Psoas muscle (tissue), 8 donors: ENCODE measurements around the gene ADAMTS5. TPM values are rescaled to one million over a fixed set of nuclear protein-coding genes. Genes with fewer than 3 reads are reported as not detected.

ENCODE experiments used
- ATAC-seq, 4 donors: fragments of 200-7000 bp; cut with Tn5 transposase; one replicate each; pipeline ENCODE4 v1.9.1; 2020; ENCODE audit warnings: moderate library complexity in 3 of 4, mild to moderate bottlenecking in 2 of 4
- DNase-seq, 2 donors: peaks; one replicate each; pipeline ENCODE4 v3.0.0-alpha.2; 2020
- H3K27ac ChIP-seq: fragments of 200-600 bp; one replicate; pipeline ENCODE4 v1.8.0; 2022
- H3K27me3 ChIP-seq, 3 donors: fragments of 200-600 bp in 1 of 3; one replicate each; pipeline versions ENCODE4 v1.6.1 to v1.8.0; 2013 to 2022; ENCODE audit warnings: low read length in 2 of 3, mild to moderate bottlenecking in 2 of 3, moderate library complexity in 1 of 3; ENCODE audit not compliant: insufficient read depth in 3 of 3
- H3K36me3 ChIP-seq, 2 donors: fragments of 200-600 bp in 1 of 2; one replicate each; pipeline versions ENCODE4 v1.6.1 to v1.8.0; 2013 to 2022; ENCODE audit warnings: low read depth in 1 of 2, mild to moderate bottlenecking in 1 of 2, moderate library complexity in 1 of 2; ENCODE audit not compliant: insufficient read depth in 1 of 2
- H3K4me1 ChIP-seq: fragments of 200-600 bp; one replicate; pipeline ENCODE4 v1.8.0; 2022
- H3K4me3 ChIP-seq: fragments of 200-600 bp; one replicate; pipeline ENCODE4 v1.8.0; 2022; ENCODE audit warnings: mild to moderate bottlenecking
- H3K9me3 ChIP-seq: fragments of 200-600 bp; one replicate; pipeline ENCODE4 v1.8.0; 2022
- WGBS, 3 donors: extraction: QIAGEN DNeasy Blood & Tissue Kit; methylation state at CpG; one replicate each; pipeline versions ENCODE4 v1.1.6 to v1.1.7; 2013; 5-methylcytosine and 5-hydroxymethylcytosine counted together
- intact Hi-C, 2 donors: fragments of 100-400 bp; cut with DNase I; formaldehyde crosslinking; loops; one replicate each; pipeline versions ENCODE4 v1.11.0 to v1.14.2; 2022
- polyA plus RNA-seq, 3 donors: library from polyadenylated mRNA; stranded (reverse); fragments of 200-250 nt; gene quantifications; one replicate each; pipeline ENCODE4 v1.2.3, GENCODE V29; 2013
- total RNA-seq, 4 donors: library from RNA; stranded (reverse); fragmentation: NEBNext Ultra II Directional in 2 of 4; extraction: Animal tissue kit (Norgen Biotek cat#: 25700) in 2 of 4; gene quantifications; one replicate each; pipeline versions ENCODE4 v1.2.1 to v1.2.4, GENCODE V29; 2021 to 2023
- TF ChIP-seq, protein P1 (sequence below): fragments of 200-600 bp; IDR thresholded peaks from one replicate; pipeline ENCODE4 v1.8.0; 2022; ENCODE audit warnings: antibody characterized with exemption
- donor health status: healthy with polysubstance abuse.
- donor health status: DM: no; HTN: no; CAD: no; lungs with moderate emphysema.
- donor health status: Bipolar disorder and iron deficiency.
- donor health status: healthy.
- donor health status: DM: yes; HTN: yes; CAD: no.
- donor health status: DM: no; HTN: no; CAD: no.
- donor health status: DM: no; HTN: no; CAD: no.
- donor health status: DM: yes; HTN: yes; CAD: no.

ADAMTS5 gene
- total and polyA plus RNA-seq, 7 donors = 0.60 to 4.3 (median 2.5) TPM

DNA sequence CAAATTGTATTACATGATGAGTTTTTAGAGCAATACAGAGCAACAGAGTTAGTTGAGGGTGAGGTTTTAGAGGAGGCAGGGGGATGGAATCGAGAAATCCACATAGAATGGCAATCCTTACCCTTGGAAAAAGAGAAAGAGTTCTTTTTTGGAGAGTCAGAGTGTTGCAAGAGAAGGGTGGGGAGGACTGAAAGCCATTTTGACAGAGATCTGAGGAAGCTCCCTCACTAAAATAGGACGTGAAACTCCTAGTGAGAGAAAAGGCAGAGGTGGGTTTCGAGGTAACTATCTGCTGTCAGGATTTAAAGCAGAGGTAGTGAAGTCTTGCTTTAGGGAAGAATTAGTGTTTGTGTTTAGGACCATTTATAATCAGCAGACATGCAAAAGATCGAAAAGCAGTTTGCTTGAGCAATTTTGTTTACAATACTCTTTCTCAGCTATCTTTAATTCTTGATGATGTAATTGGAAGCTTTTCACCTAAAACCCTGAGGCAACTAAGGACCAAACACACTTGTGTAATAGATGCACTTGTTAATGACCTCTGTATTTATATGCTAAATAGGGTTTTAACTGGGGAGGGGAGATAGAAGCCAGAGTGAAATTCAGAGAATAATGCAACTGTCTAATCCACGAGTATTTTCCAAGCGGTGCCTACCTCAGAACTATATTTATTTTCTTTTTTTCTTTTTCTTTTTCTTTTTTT lies 20.0 kb downstream of the ADAMTS5 start:
- no peak overlapping the region for H3K4me3 ChIP-seq
- no peak overlapping the region for H3K27ac ChIP-seq
- DNase-seq = no peak
- H3K27me3 ChIP-seq = no peaks in the 10 kb centered on the region
- ATAC-seq = peak in 1 of 4 donors; percentile 35
- H3K4me1 ChIP-seq = peaks cover 8% of the 10 kb centered on the region
- WGBS, 3 donors = 51 to 68% (median 58%) methylated on average over 6 of the region's 6 CpGs
- TF ChIP-seq, protein P1, sequence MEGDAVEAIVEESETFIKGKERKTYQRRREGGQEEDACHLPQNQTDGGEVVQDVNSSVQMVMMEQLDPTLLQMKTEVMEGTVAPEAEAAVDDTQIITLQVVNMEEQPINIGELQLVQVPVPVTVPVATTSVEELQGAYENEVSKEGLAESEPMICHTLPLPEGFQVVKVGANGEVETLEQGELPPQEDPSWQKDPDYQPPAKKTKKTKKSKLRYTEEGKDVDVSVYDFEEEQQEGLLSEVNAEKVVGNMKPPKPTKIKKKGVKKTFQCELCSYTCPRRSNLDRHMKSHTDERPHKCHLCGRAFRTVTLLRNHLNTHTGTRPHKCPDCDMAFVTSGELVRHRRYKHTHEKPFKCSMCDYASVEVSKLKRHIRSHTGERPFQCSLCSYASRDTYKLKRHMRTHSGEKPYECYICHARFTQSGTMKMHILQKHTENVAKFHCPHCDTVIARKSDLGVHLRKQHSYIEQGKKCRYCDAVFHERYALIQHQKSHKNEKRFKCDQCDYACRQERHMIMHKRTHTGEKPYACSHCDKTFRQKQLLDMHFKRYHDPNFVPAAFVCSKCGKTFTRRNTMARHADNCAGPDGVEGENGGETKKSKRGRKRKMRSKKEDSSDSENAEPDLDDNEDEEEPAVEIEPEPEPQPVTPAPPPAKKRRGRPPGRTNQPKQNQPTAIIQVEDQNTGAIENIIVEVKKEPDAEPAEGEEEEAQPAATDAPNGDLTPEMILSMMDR = no peak
- no peaks in the 10 kb centered on the region for H3K9me3 ChIP-seq
- intact Hi-C loops = no loop called here
- no peaks in the 10 kb centered on the region for H3K36me3 ChIP-seq

DNA sequence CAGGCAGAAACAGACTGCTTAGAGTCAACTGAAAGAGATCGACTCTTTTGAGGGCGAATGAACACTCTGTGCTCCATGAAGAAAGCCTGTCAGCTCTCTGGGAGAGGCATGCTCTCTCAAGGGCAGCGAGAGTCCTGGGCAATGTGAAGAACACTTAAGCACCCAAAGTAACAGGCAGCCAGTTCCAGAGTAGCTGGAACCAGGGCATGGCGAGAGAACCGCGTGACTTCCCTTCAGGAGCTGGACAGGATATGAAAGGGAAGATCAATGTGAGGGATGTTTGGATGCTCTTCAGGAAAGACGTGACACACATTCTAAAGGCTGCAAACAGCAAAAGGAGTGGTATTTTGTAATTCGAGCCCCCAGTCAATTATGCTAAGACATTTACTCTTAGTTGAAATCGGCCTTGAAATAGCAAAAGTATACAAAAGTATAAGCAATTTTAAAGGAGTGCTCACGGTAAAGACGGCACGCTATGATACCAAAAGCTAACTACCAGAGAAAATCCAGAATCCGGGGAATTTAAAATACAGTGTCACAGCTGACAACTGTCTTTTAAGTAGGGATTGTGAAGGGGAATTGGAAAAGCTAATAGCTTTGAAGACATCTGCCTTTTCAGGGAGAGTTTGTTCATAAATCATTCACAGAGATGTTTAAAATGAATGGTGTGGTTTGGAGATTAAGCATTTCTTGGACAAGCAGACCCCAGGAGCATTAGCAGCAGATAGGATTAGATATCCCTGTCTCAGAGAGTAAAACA lies 20.8 kb downstream of the ADAMTS5 start:
- intact Hi-C loops = no loop called here
- Histone ChIP-seq H3K27me3 (no peaks in the 10 kb centered on the region), H3K4me3 (no peak overlapping the region), H3K36me3 (no peaks in the 10 kb centered on the region), H3K27ac (peak overlapping the region; percentile 36), H3K9me3 (no peaks in the 10 kb centered on the region), H3K4me1 (peaks cover 8% of the 10 kb centered on the region)
- 17 to 36% (median 19%) methylated on average over 13 of the region's 13 CpGs for WGBS, 3 donors
- ATAC-seq (peak in 3 of 4 donors; percentile 68 to 71 (median 68)), DNase-seq (peak in 1 of 2 donors; percentile 56)
- TF ChIP-seq, protein P1 = no peak

DNA sequence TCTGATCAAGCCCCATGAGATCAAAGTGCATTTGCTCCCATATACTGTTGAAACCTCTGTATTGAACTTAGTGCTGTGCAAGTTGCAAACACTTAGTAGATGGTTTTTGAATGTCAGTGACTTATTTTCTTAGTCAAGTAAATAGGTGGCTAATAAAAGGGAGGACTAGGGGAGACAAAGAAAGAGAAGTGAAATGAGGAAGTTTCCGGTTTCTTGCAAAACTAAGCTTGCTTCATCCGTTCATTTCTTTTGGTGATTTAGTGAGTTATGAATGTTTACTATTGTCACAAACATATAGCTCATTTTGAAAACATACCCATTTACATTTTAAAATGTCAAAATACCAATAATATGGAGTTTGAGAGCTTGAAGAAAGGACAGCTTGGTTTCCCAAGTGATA lies 23.0 kb downstream of the ADAMTS5 start:
- intact Hi-C loops = loop anchor here in 1 of 2 donors (1.0 kb wide), 1 partner anchor 327 kb away; no protein-coding TSS in a partner anchor
- no peaks in the 10 kb centered on the region for H3K36me3 ChIP-seq
- TF ChIP-seq, protein P1 = no peak
- ATAC-seq (no peak), DNase-seq (no peak)
- H3K27ac ChIP-seq = no peak overlapping the region
- H3K27me3 ChIP-seq = no peaks in the 10 kb centered on the region
- WGBS, 3 donors = 62 to 77% (median 68%) methylated on average over 2 of the region's 2 CpGs
- no peaks in the 10 kb centered on the region for H3K9me3 ChIP-seq
- H3K4me3 ChIP-seq = no peak overlapping the region
- H3K4me1 ChIP-seq = peaks cover 8% of the 10 kb centered on the region

DNA sequence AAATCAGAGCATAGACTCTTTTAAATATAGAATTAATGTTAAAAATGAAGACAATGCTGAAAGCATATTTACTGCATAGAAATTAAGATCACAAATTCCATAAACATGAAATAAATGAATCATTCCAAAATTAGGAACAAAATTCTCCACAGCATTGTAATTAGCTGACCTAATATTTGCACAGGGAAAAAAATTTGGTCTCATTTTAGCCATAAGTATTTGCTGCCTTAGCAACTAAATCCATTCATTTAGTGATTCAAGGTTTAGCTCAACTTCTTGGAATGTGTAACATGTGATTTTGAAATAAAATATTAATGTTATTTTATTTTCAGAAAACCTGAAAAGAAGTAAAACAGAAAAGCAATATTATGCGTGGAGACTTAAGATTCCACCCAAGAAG lies 25.5 kb downstream of the ADAMTS5 start:
- H3K27me3 ChIP-seq = no peaks in the 10 kb centered on the region
- H3K27ac ChIP-seq = no peak overlapping the region
- no peaks in the 10 kb centered on the region for H3K9me3 ChIP-seq
- 58 to 80% (median 76%) methylated on average over 1 of the region's 1 CpG for WGBS, 3 donors
- ATAC-seq = no peak
- TF ChIP-seq, protein P1 = no peak
- intact Hi-C loops = no loop called here
- H3K36me3 ChIP-seq = no peaks in the 10 kb centered on the region
- peaks cover 8% of the 10 kb centered on the region for H3K4me1 ChIP-seq
- no peak overlapping the region for H3K4me3 ChIP-seq
- DNase-seq = no peak
